HG02588 (cell line): ENCODE results near the gene GCKR.

ENCODE experiments used
- ATAC-seq: cut with Tn5 transposase; IDR thresholded peaks from one replicate; pipeline ENCODE4 v1.9.1; 2021; ENCODE audit warnings: mild to moderate bottlenecking, moderate library complexity; ENCODE audit not compliant: unreplicated experiment

GCKR gene

GRCh38 chr2:27571197-27571596 is 74.6 kb downstream of the GCKR start:
- no peak for ATAC-seq

GRCh38 chr2:27571681-27572080 is 75.0 kb downstream of the GCKR start:
- no peak for ATAC-seq

GRCh38 chr2:27572439-27572838 is 75.8 kb downstream of the GCKR start:
- no peak for ATAC-seq

- no peak for ATAC-seq
Observed at GRCh38 chr2:27572998-27573429, 76.4 kb downstream of the GCKR start.
